HG03354 (cell line): ENCODE results near the gene WDR27.
A peak's percentile ranks its signal among the peaks of the same experiment; 100 is the strongest.

Experiments used
- ATAC-seq: cut with Tn5 transposase; IDR thresholded peaks from one replicate; pipeline ENCODE4 v1.9.1; 2021; ENCODE audit warnings: mild to moderate bottlenecking; ENCODE audit not compliant: unreplicated experiment, poor library complexity, severe bottlenecking

WDR27 gene

DNA sequence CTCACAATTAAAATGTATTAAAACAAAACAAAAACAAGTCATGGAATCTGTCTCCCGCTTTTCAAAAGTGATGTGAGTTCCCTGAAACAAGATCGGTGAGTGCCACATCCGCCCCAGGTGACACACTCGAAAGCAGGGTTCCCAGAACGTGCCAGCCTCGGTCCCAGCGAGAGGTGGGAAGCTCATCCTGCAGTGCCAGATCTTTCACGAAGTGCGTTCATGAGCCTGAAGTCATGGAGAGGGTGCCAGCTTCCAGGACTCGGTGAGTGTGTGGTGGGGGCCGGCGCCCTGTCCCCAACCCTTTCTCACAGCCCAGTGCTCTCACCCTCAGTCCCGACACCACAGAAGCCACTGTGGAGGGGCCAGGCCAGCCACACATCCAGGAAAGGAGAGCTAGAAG, 127.4 kb downstream of the WDR27 start:
- ATAC-seq, result no peak

DNA sequence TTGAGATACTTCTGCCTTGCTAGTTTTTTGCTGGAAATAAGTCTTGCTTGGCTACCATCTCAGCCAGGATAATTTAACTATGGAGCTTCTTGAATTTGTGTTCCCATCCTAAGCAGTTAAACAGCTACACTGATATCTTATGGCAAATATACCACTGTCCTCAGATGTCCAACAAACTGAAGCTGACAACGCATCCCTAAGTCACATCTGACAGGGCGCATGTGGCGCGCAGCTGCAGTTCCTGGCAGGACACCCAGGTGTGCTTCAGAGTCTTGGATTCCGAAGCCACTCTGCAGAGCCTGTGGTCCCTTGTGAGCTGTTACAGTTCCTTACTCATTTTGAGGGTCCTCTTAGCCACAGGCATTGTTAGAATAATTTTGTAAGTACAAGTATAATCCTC, 127.9 kb downstream of the WDR27 start:
- no peak for ATAC-seq

DNA sequence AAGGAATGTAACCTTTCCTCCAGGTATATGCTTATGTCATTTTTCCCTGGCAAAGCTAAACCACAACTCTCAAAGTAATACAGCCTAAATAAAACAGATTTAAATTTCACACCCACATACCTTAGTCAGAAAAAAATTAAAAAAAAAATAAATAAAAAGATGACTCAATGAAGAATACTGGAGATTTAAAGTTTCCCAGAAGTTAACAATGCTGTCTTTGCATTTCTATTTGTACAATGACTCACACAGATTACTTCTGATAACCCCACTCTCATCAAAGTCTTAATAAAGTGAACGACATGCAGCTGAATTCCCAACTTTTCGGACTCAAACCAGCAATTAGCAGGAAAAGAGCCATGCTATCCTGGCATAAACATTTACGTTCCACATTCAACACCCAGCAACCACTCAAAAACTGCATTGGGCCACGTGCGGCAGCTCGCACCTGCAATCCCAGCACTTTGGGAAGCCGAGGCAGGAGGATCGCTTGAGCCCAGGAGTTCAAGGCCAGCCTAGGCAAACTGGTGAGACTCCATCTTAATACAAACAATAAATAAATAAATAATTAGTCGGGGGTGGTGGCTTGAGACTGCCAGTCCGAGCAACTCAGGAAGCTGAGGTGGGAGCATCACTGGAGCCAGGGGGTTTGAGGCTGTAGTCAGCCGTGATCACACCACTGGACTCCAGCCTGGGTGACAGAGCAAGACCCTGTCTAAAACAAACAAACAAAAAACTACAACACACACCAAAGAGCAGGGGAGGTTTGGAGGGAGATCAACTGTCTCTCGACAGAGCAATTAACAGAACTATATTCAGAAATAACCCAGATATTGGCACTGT, 130.5 kb downstream of the WDR27 start:
- ATAC-seq, result no peak

DNA sequence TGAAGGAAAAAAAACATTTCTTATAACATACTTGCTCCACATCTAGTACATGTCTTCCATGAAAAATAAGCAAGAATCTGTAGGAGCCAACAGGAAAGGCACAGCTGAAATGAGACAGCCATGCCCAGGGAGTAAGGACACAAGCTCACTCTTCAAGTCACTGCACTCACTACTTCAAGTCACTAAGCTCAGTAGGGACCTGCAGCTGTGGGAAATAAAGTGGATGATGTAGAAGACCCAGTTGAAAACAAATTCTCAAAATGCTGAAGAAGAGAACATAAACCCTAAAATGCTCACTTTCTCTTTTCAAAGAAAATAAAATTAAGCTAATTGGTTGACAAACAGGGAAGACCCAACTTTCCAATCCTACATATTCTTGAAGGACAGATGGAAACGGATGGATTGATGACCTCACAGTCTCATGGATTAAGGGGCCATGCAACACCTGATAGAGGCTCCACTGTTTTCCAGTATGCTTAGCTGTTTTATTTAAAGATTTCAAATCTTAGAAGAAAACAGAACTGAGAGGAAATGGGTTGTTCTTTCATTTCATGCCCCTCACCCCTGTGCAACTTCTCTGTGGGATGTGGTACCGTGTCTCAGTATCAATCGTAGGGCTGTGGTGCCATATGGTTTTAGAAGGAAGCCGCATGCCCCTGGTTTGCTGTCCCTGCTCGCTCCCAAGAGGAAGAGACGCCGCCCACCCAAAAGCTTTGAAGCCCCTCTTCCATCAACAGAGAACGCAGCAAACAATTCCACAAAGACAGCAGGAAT, 133.3 kb downstream of the WDR27 start:
- peak; percentile 56 for ATAC-seq

DNA sequence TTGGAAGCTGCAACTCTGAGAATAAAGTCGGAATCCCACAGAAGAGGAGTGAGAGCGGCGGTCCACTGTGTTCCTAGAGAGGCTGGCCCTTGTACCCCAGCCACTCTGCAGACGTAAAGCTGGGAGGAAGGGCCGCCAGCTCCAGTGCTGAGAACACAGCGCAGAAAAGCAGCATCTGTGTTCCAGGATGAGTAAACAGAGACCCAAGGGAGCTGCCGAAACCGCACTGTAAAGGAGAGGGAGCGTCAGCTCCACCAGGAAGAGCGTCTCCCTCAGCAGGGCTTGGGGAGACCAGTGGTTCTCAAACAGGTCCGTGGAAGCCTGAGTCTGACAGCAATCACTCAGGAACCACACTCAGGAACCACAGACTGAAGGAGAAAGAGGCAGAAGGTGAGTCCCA, 134.0 kb downstream of the WDR27 start:
- no peak for ATAC-seq

DNA sequence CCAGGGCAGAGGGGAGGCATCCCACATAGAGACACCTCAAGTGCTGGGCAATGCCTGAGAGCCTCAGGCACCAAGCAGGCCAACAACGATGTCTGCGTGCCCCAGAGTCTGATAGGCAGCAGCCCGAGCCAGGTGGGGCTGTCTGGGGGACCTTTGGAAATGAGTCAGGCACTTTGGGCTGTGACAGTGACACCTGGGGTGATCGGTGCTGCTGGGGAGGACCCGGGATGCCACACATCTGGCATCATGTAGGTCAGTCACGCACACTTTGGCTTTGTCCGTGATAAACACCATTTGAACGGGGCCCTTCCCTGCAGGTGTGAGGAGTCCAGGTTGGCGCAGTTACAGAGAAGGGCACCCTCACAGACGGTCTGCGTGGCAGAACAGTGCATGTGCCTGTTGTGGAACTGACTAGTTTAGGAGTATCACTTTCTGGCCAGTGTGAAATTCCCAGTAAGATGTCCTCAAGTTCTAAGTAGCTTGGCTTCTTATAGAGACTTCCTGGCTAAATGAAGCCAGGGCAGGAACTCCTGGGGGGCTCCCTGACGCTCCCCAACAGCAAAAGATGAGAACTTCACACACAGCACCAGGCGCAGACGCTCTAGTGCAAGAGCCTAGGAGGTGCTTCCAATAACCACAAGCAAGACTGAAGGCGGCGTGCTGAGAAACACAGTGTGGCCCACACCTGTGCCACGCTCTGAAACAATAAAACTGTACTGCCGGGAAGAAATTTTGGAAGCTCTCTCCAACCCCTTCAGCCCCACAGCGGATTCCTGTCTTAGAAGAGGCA, 134.7 kb downstream of the WDR27 start:
- ATAC-seq, result no peak

DNA sequence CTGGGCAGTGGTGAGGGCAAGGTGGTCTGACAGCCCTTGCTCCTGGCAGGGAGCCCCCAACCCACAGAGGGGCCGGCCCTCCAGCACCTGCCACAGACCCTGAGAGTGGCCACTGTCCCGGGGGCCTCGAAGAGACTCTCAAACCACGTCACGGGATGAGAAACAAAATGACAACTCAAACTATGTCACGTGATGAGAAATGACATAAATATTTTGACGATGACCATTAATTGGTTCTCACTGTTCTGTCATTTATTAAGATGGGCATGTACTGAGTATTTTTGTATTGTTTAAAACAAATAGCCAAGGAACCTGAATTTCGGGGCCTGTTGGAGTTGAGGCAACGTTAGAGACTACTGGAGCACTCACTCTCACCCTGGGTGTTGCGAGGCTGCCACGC, 135.5 kb downstream of the WDR27 start:
- no peak for ATAC-seq

DNA sequence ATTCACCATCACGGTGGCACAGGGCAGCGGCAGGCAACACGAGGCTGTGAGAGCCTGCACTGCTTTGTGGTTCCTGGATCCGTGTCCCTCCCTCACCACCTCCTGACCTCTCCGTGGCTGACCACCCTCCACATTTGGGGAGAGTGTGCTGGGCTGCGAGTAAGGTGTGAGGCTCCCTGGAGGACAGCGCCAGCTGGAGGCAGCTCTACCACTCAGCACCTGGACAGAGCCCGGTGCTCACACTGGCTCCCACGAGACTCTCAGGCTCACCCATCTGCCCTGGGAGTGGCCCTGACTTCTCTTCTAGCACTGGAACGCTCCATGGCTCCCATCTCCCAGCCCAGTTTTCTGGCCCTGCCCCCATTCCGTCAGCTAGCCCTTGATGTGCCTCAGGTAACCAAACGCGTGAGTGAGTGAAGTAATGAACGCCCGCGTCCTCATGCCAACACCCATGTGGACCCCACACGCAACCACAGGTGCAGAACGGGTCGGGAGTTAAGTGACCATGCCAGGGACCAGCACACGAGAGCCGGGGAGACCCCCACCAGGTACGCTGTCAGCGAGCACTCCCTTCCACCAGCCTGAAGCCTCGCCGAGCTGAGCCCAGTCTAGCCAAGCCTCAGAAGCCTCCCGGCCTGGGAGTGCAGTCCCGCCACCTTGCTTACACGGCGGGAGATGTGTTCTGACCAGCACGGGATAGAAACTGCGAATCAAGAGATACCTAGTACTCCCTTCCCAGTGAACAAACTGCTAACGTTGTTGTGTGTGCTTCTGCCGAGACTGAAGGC, 137.2 kb downstream of the WDR27 start:
- no peak for ATAC-seq

DNA sequence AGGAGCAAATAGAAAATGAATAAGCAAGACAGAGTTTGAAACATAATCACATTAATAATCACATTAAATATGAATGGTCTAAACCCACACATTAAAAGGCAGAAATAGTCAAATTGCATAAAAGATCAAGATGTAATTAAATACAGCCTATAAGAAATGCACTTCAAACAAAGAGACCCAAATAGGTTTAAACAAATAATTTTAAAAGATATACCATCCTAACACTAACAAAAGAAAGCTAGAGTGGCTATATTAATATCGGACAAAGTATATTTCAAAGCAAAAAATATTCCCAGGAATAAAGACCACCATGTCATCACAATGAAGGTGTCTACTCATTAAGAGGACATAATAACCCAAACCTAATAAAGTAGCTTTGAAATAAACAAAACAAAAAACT, 140.2 kb downstream of the WDR27 start:
- no peak for ATAC-seq

DNA sequence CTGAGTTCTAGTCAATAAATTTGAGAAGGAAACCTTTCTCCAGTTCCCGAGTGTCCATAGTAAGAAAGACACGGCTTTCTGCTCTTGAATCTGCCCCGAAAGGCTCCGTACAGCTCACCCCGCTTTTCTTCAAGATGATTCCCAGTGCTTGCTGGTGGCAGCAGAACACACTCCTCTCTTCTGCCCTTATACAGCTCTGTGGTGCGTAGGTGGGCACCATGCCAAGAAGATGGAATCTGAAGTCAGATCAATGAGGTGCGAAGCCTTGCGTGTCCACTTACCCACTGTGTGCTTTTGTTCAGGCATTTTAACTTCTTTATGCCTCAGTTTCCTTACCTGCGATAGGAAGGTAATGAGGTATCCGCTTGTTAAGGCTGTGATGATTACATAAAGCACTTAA, 142.2 kb downstream of the WDR27 start:
- no peak for ATAC-seq

DNA sequence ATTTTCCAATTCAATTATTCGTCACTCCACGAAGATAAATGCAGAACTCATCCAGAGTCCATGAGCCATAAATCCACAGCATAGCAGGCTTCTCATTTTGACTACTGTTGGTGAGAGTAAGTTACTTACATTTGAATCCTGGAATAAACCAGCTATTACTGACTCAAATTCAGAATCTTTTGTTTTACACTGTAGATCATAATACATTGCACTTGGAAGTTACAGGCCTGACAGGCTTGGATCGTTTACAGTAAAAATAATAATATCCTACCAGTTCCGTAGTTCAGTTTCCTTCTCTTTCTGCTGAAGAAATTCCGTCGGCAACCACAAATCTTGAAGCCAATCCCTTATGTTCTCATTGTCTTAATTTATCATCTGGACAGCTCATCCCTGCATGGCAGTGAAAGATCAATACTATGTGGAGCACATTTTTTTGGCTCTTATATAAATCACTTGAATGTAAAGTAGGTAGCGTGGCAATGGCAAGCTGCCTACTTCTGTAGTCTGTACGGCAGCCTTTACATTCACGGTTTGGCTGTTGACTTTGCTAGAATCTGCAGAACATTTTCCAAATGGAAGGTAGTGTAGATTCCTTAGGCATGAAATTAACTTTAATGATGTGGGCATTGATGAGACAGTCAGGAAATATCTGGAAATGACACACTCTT, 142.9 kb downstream of the WDR27 start:
- ATAC-seq, result no peak

DNA sequence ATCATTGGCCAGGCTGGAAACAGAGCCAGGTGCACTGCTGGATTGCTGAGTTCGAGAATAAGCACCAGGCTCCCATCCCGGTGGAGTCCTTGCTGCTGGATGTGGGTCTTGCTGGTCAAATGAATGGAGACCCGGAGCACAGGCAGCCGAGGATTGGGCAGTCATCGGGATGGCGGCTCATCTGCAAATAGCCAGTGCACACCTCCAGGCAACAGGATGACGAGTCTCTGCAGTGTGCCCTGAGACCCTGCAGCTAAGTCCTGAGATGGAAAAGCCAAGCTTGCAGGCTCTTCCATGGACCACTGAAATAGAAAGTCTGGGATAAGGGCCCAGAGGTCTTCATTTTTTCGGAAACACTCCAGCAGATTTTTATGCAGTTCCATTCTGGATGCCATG, 143.5 kb downstream of the WDR27 start:
- no peak for ATAC-seq

DNA sequence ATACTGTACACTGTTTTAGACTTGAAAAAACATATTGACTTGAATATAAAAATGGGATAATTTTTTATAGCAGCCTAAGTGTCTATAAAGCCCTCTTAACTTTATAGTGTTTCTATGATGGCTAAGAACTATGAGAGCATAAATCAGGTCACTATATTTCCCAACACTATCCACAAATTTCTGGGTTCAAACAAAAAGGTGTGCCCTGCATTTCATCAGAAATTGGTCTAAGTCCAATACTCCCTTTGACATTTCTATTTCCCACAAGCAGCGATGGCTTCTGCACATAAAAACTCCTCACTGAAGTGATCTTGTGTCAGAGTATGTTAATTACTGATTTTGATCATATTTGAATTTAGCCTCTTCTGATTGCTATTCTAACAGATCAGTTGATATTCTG, 143.9 kb downstream of the WDR27 start:
- no peak for ATAC-seq

DNA sequence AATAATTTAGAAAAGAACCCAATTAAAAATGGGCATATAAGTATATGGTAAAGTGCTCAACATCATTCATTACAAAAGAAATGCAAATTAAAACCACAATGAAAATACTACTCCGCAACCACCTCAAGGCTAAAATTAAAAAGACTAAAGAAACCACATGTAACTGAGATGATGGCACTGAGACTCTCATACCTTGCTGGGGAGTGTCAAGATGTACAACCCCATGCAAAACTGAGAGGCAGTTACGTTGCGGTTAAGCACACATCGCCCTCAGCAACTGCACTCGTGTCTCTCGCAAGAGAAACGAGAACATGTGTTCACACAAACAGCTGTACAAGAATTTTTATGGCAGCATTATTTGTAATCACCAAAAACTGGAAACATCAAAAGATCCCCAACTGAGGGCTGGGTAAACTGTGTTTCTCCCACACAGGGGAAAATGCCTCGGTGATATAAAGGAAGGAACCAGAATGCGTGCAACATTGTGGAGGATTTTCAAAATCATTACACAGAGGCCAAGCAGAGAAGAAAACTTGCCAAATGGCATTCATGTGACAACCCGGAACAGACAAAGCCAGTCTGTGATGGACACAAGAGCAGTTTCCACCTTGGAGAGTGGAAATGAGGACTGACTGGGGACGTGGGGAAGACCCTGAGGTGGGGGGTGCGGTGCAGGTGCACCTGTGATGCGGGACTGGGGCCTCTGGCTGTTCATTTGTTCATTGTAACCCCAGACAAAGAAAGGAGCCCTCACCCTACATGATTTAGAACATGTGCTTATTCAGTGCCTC, 144.9 kb downstream of the WDR27 start:
- ATAC-seq, result peak; percentile 100

DNA sequence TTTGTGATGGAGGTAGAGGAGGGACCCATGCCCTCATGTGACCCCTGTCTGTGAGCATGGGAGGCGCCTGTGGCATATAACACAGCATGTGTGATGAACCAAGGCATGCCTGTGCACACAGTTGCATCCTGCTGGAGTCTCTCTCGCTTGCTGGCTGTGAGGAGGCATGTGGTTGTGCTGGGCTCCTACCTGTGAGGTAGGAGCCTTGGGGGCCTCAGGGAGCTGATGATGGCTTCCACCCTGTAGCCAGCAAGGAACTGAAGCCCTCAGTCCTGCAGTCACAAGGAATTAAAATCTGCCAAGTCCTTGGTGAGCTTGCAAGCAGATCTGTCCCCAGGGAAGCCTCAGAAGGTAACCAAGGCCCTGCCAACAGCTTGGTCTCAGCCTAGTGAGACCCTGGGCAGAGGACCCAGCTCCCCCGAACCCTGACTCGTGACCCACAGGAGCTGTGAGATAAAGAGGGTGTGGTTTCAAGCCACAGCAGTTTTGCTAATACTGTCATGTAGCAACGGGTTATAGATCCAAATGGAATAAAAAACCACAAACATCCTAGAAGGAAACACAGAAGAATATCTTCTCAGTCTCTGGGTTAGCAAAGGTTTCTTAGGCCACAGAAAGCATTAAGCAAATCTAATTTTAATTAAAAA, 145.7 kb downstream of the WDR27 start:
- ATAC-seq, result no peak

DNA sequence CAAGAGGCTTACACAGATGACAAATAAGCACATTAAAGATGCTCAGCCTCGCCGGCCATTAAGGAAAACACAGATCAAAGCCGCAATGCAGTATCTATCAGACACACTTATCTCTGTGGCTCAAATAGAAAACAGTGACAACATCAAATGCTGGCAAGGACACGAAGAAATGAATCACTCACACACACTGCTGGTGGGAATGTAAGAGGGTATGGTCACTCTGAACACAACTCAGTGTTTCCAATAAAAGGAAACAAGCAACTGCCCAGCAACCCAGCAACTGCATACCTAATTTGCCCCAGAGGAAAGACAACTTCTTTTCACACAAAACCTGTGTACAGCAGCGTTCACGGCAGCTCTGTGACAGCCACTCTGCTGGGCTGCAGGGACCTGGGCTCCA, 155.8 kb downstream of the WDR27 start:
- ATAC-seq, result no peak

DNA sequence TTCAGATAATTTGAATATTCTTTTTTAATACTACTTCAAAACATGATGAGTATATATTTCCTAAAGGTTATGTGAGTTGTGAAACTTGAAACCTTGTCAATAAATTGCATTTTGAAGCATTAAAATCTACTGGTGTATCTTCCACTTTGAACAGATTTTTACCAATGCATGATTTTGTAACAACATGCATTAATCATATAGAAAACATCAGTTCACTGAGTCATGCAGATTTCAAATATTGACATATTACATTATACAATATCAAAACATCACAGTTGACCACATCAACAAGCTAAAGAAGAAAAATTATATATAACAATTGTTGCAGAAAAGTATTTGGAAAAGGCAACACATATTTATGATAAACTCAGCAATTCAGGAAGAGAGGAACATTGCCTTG, 158.1 kb downstream of the WDR27 start:
- no peak for ATAC-seq

DNA sequence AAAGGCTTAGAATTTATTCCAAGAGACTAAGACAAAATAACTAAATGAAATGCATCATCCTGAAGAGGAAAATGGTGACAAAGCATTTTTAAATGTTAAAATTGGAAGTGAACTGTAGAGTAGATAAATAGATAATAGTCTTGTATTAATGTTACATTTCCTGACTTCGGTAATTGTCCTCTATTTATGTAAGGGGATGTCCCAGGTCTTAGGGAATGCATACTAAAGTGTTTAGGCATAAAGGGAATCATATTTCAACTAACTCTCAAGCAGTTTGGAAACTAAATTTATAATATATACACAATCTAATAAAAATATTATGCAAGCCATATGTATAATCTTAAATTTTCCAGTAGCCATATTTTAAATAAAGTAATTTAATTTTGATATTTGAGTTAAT, 159.3 kb downstream of the WDR27 start:
- ATAC-seq, result no peak
